Astrocyte of the cerebellum (primary cell): Measurements from ENCODE around the gene CHCT1.
"Not testable (repeated sequence)": the region's sequence is repeated elsewhere in the genome, so short reads cannot be mapped to it uniquely, and the experiment has no call there.

Experiments
- DNase-seq: peaks from one replicate; pipeline ENCODE4 v3.0.0-alpha.2; 2011; ENCODE audit warnings: low read depth
- H3K4me3 ChIP-seq: 2 replicates; pipeline ENCODE4 v1.5.1; 2011; ENCODE audit warnings: mild to moderate bottlenecking, low read depth, low read length, moderate library complexity
- CTCF ChIP-seq: IDR thresholded peaks from 2 replicates; pipeline ENCODE4 v1.5.1; 2012; ENCODE audit warnings: low read length, low read depth, moderate library complexity, mild to moderate bottlenecking; ENCODE audit errors: missing control alignments
- in situ Hi-C: cut with HindIII; loops from 2 replicates; pipeline ENCODE4 v1.10.0; 2017; ENCODE audit warnings: low sequenced_read_pairs

CHCT1 gene

DNA sequence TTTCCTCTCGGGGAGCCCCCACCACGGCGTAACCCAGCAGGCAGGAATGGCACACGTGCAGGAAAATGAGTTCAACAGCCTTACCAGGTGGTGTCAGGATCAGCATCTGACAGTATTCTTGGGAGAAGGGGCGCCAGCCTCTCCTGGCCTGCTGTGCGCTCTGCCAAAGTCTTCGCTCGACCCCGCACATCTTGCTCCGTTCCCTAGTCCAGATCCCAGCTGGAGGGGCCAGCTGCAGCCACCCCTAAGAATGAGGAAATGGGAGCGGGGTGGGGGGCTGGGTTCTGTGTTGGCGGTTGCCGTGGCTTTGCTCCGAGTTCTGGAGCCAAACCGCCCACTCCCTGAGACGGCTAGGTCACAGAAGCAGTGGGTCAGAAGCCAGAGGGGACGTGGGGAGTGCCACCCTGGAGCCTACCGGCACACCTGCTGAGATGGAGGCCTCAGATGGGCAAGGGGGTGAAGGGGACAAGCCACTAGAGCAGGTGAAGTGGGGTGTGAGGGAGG is at the start of gene CHCT1:
Gene CHCT1, plus strand, starts transcription at position 328 of the 504 bp plus-strand sequence. Its CDS starts 104 bp downstream, at position 432.
- peak within 1 kb of the TSS; percentile 42 for H3K4me3 ChIP-seq
- no peak for DNase-seq
- in situ Hi-C loops, result loop anchor here (25.0 kb wide), 1 partner anchor 90 kb away; no protein-coding TSS in a partner anchor
- TF ChIP-seq CTCF, result no peak

DNA sequence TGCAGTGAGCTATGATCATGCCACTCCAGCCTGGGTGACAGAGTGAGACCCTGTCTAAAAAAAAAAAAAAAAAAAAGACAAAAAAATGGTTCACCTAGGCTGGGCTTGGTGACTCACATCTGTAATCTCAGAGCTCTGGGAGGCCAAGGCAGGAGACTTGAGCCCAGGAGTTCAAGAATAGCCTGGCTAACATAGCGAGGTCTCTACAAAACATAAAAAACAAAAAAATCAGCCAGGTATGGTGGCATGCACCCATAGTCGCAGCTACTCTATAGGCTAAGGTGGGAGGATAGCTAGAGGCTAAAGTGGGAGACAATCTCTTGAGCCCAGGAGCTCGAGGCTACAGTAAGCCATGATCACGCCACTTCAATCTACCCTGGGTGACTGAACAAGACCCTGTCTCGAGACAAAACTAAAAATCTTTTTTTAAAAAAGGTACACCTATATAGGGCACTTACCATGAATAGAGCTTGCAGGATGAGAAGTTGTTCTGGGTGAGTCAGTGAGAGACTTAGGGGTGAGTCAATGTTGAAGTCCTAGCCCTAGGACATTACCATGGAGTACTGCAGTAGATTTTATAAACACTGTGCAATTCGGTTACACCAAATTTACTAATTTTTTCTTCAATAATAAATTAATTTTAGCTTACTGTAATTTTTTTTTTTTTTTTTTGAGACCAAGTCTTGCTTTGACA is 49.4 kb upstream of the CHCT1 start:
- in situ Hi-C loops, result no loop called here
- DNase-seq, result no peak
- no peak overlapping the region for H3K4me3 ChIP-seq
- no peak for TF ChIP-seq CTCF

GRCh38 chr17:60378187-60378586 is 44.1 kb upstream of the CHCT1 start:
- H3K4me3 ChIP-seq, in situ Hi-C loops, DNase-seq: not testable (repeated sequence)

DNA sequence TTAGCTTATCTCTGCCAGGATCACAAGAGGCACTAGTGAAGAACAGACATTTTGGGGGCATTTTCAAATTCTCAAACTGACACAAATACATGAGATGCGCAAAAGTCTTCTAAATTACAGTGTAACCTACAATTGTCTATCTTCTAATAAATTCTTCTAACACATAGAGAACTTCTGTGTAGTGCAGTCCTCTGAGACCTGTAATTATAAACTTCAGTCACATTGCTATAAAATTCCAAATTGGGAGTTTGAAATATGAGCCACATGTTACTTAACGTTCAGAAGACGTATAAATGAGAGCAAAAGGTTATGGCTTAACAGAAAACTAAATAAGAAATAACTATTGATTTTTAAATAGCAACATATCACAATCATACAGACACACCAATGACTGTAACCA is 42.8 kb upstream of the CHCT1 start:
- in situ Hi-C loops, H3K4me3 ChIP-seq, DNase-seq: not testable (repeated sequence)

GRCh38 chr17:60381958-60382357 is 40.3 kb upstream of the CHCT1 start:
- no peak for DNase-seq
- in situ Hi-C loops, result no loop called here
- H3K4me3 ChIP-seq, result no peak overlapping the region
- TF ChIP-seq CTCF, result no peak

DNA sequence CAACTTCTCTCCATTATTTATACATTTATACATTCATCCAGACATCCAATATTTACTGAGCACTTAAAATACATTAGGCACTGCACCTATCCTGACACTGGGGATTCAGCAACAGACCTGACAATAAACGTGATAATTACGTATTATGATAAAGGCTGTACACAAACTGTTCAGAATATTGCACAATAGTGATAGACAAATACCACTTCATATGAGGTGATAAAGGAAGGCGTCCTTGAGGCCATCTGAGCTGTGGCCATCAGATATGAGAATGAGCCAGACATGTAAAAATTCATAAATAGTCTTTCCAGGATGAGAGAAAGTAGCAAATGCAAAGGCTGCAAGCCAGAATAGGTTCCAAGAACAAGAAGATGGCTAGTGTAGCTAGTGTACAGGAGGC is 38.9 kb upstream of the CHCT1 start:
- no peak for TF ChIP-seq CTCF
- DNase-seq, result no peak
- in situ Hi-C loops, result no loop called here
- H3K4me3 ChIP-seq, result no peak overlapping the region

DNA sequence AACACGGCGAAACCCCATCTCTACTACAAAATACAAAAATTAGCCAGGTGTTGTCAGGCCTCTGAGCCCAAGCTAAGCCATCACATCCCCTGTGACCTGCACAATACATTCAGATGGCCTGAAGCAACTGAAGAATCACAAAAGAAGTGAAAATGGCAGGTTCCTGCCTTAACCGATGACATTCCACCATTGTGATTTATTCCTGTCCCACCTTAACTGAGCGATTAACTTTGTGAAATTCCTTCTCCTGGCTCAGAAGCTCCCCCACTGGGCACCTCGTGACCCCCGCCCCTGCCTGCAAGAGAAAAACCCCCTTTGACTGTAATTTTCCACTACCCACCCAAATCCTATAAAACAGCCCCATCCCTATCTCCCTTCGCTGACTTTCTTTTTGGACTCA is 37.4 kb upstream of the CHCT1 start:
- H3K4me3 ChIP-seq, DNase-seq, in situ Hi-C loops: not testable (repeated sequence)

- no peak for TF ChIP-seq CTCF
- no peak overlapping the region for H3K4me3 ChIP-seq
- DNase-seq, result no peak
- in situ Hi-C loops, result no loop called here
Measured at GRCh38 chr17:60386147-60387058, 35.9 kb upstream of the CHCT1 start.
